Measurements from ENCODE around the gene SLC10A6. TPM values are rescaled to one million over a fixed set of nuclear protein-coding genes. Genes with fewer than 3 reads are reported as not detected.

SLC10A6 gene
- not detected in 2 replicates for total RNA-seq

DNA sequence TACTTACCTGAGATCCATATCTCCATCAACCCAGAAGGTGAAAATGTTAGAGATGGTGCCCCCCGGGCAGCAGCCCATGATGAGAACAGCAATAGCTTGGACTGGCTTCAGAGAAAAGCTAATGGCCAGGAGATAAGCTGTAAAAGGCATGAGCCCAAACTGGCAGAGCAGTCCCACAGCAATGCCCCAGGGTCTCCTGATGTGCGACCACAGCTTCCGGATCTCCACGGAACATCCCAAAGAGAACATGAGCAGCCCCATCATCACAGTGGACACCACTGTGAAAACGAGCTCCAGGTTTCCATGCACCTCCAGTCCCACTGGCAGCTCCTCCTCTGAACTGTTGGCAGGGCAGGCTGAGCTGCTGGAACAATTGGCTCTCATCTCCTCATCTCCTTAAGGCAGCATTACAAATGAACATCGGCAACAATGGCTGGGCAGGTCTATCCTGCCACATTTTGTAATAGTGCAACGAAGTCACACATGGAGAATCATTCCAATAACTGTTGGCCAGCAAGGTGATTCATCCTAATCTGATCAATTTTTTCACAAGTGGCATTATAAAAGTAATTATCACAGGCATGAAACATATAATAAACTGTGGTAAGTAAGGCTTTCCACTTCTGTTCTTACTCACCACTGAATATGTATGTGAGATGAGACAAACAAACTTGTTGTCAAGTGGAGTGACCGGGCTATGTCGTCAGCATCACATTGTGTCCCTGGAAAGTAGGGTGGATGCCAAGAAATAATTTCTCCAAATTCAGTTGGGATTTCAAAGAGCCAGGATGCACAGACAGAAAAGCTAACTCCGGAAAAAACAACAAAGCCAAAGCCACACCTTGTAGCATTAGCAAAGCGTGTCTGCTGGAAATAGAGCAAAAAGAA, at the start of gene SLC10A6:
SLC10A6 (minus strand) TSS at position 653 of the 888 bp plus-strand sequence; CDS start at position 384, 269 bp downstream.
- H3K4me1 Mint-ChIP-seq (ENCODE audit: low read depth) = no peaks in the 10 kb centered on the region
- no peaks in the 10 kb centered on the region for H3K9me3 Mint-ChIP-seq
- no peaks in the 10 kb centered on the region for H3K27me3 Mint-ChIP-seq (ENCODE audit: insufficient read depth)
- H3K36me3 Mint-ChIP-seq (ENCODE audit: low read depth) = no peaks in the 10 kb centered on the region
- intact Hi-C loops (cut with micrococcal nuclease) = no loop called here
- no peak within 1 kb of the TSS for H3K27ac Mint-ChIP-seq
- no peak within 1 kb of the TSS for H3K4me3 Mint-ChIP-seq
- DNase-seq (ENCODE audit: low spot score) = no peak

- intact Hi-C loops (cut with micrococcal nuclease) = loop anchor here (10.0 kb wide), 2 partner anchors 234 to 854 kb away; no protein-coding TSS in a partner anchor
- Mint-ChIP-seq H3K4me3 (no peak overlapping the region), H3K27ac (no peak overlapping the region), H3K9me3 (no peaks in the 10 kb centered on the region), H3K4me1 (ENCODE audit: low read depth) (no peaks in the 10 kb centered on the region), H3K27me3 (ENCODE audit: insufficient read depth) (peaks cover 12% of the 10 kb centered on the region), H3K36me3 (ENCODE audit: low read depth) (no peaks in the 10 kb centered on the region)
- DNase-seq (ENCODE audit: low spot score) = no peak
Observed at GRCh38 chr4:86898562-86898961, 49.4 kb upstream of the SLC10A6 start.

DNA sequence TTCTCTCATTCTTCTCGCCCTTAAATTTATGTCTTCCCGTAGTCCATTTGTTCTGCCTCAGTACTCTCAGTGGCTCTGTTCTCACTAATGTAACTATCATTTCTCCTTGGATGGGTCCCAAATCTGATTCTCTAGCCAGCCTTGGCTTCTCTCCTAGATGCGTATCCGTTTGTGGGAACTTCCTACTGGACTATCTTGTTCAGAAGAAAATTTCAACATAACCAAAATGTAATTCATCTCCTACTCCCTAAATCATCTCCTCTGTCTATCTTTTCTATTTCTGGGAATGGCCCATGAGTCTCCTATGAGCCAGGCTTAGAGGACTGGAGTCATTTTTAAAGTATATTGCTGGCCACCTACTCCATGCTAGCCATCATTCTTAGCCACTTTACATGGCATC, 47.4 kb upstream of the SLC10A6 start:
- DNase-seq (ENCODE audit: low spot score) = no peak
- Mint-ChIP-seq H3K27me3 (ENCODE audit: insufficient read depth) (peaks cover 19% of the 10 kb centered on the region), H3K9me3 (no peaks in the 10 kb centered on the region), H3K4me1 (ENCODE audit: low read depth) (no peaks in the 10 kb centered on the region), H3K27ac (no peak overlapping the region), H3K4me3 (no peak overlapping the region), H3K36me3 (ENCODE audit: low read depth) (no peaks in the 10 kb centered on the region)
- intact Hi-C loops (cut with micrococcal nuclease) = loop anchor here (10.0 kb wide), 2 partner anchors 232 to 852 kb away; no protein-coding TSS in a partner anchor

DNA sequence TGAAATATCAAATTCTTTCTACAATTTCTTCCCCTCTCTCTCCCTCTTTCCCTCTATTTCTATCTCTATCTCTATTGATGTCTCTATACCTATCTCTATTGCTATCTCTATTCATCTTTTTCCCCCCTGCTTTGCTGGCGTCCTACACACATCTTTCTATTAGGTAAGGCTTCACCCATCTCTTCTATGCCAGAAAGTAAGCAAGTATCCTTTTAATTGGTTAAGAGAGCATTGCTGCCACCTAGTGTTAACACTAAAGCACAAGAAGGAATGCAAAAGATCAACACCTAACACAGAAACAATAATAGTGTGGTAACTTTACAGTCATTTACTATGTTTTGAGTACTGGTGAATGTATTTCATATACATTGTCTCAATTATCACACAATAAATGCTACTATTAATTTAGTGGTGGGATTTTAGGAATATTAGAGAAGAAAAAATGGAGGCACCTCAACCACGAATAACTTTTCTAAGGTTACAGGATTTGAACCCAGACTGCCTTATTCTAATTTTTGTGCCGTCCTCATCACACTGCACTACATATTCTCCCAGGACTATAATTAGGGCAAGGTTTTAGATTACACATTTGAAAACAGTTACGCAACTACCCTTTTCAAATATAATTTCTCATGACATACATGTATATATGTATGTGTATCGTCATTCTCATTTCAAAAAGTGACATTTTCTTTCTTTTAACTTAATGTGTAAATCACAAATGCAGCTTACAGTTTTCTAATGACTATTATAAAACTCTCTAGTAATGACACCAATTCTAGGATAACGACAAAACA, 46.7 kb upstream of the SLC10A6 start:
- peak; percentile 4 for DNase-seq (ENCODE audit: low spot score)
- Mint-ChIP-seq H3K9me3 (no peaks in the 10 kb centered on the region), H3K4me3 (no peak overlapping the region), H3K27ac (no peak overlapping the region), H3K36me3 (ENCODE audit: low read depth) (no peaks in the 10 kb centered on the region), H3K4me1 (ENCODE audit: low read depth) (no peaks in the 10 kb centered on the region), H3K27me3 (ENCODE audit: insufficient read depth) (peaks cover 26% of the 10 kb centered on the region)
- intact Hi-C loops (cut with micrococcal nuclease) = loop anchor here (1.0 to 10.0 kb wide), 5 partner anchors 231 to 851 kb away; partner anchors contain the start of gene PTPN13

- Mint-ChIP-seq H3K4me3 (no peak overlapping the region), H3K36me3 (ENCODE audit: low read depth) (no peaks in the 10 kb centered on the region), H3K27ac (no peak overlapping the region), H3K27me3 (ENCODE audit: insufficient read depth) (peaks cover 35% of the 10 kb centered on the region), H3K9me3 (no peaks in the 10 kb centered on the region), H3K4me1 (ENCODE audit: low read depth) (no peaks in the 10 kb centered on the region)
- intact Hi-C loops (cut with micrococcal nuclease) = loop anchor here (2.0 to 10.0 kb wide), 3 partner anchors 230 to 850 kb away; partner anchors contain the start of gene PTPN13
- no peak for DNase-seq (ENCODE audit: low spot score)
Observed at GRCh38 chr4:86894455-86894854, 45.3 kb upstream of the SLC10A6 start.

DNA sequence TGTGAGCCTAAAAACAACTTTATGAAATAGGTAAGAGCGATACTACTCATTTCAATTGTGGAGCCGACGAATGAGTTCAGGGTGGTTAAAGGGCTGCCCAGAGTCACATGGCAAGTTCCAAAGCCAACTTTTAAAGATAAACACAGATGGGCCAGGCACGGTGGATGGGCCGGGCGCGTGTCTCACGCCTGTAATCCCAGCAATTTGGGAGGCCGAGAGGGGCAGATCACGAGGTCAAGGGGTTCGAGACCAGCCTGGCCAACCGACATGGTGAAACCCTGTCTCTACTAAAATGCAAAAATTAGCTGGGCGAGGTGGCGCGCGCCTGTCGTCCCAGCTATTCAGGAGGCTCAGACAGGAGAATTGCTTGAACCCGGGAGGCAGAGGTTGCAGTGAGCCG, 44.0 kb upstream of the SLC10A6 start:
- DNase-seq (ENCODE audit: low spot score) = no peak
- H3K4me3 Mint-ChIP-seq = peak overlapping the region; percentile 38

DNA sequence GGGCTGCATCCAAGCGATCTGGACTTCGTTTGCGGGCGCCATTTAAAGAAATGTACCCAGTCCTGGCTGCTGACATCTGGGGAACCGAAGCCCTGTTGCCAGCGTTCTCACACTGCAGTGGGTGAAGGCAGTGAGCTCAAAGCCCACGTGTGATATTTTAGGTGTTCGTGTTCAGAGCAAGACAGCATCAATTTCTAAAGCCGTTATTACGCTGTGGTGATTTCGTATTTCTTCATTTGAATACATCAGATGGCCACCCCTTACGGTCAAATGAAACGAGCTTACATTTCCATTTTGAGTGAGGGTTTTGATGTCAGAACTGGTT, 43.4 kb upstream of the SLC10A6 start:
- Mint-ChIP-seq H3K9me3 (no peaks in the 10 kb centered on the region), H3K36me3 (ENCODE audit: low read depth) (no peaks in the 10 kb centered on the region), H3K4me3 (peak overlapping the region; percentile 38), H3K27me3 (ENCODE audit: insufficient read depth) (peaks cover 29% of the 10 kb centered on the region), H3K27ac (no peak overlapping the region), H3K4me1 (ENCODE audit: low read depth) (no peaks in the 10 kb centered on the region)
- intact Hi-C loops (cut with micrococcal nuclease) = loop anchor here (10.0 kb wide), 2 partner anchors 228 to 848 kb away; no protein-coding TSS in a partner anchor
- DNase-seq (ENCODE audit: low spot score) = no peak

More for the DNA sequence above, 44.0 kb upstream of the SLC10A6 start:
- intact Hi-C loops (cut with micrococcal nuclease) = loop anchor here (10.0 kb wide), 2 partner anchors 228 to 848 kb away; no protein-coding TSS in a partner anchor
- Mint-ChIP-seq H3K27ac (no peak overlapping the region), H3K36me3 (ENCODE audit: low read depth) (no peaks in the 10 kb centered on the region), H3K4me1 (ENCODE audit: low read depth) (no peaks in the 10 kb centered on the region), H3K9me3 (no peaks in the 10 kb centered on the region), H3K27me3 (ENCODE audit: insufficient read depth) (peaks cover 29% of the 10 kb centered on the region)

- Mint-ChIP-seq H3K9me3 (no peaks in the 10 kb centered on the region), H3K4me3 (peak within 1 kb of the TSS; percentile 75), H3K4me1 (ENCODE audit: low read depth) (no peaks in the 10 kb centered on the region), H3K27me3 (ENCODE audit: insufficient read depth) (peaks cover 29% of the 10 kb centered on the region), H3K36me3 (ENCODE audit: low read depth) (no peaks in the 10 kb centered on the region), H3K27ac (no peak within 1 kb of the TSS)
- intact Hi-C loops (cut with micrococcal nuclease) = loop anchor here (10.0 kb wide), 2 partner anchors 227 to 847 kb away; no protein-coding TSS in a partner anchor
- peak; percentile 5 for DNase-seq (ENCODE audit: low spot score)
Observed at GRCh38 chr4:86891762-86892635, 42.8 kb upstream of the SLC10A6 start, which contains the start of gene C4orf36. TSS of gene C4orf36 (minus strand) at chr4:86892422. CDS start at chr4:86891520, 902 bp downstream.

GRCh38 chr4:86890790-86891189, 41.6 kb upstream of the SLC10A6 start:
- Mint-ChIP-seq H3K4me1 (ENCODE audit: low read depth) (no peaks in the 10 kb centered on the region), H3K36me3 (ENCODE audit: low read depth) (no peaks in the 10 kb centered on the region), H3K27ac (no peak overlapping the region), H3K27me3 (ENCODE audit: insufficient read depth) (peaks cover 29% of the 10 kb centered on the region), H3K9me3 (no peaks in the 10 kb centered on the region), H3K4me3 (peak overlapping the region; percentile 25)
- DNase-seq (ENCODE audit: low spot score) = no peak
- intact Hi-C loops (cut with micrococcal nuclease) = loop anchor here (10.0 kb wide), 2 partner anchors 226 to 846 kb away; no protein-coding TSS in a partner anchor

DNA sequence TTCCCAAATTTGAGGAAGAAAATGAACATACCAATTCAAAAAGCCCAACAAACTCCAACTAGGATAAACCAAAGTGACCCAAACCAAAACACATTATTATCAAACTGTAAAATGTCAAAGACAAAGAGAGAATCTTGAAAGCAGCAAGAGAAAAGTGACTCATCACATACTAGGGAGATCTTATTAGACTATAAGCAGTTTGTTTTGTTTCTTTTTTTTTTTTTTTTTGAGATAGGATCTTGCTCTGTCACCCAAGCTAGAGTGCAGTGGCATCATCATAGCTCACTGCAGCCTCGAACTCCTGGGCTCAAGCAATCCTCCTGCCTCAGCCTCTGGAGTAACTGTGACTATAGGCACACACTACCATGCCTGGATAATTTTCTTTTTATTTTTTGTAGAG, 30.5 kb upstream of the SLC10A6 start:
- no peak for DNase-seq (ENCODE audit: low spot score)
- intact Hi-C loops (cut with micrococcal nuclease) = no loop called here
- no peak overlapping the region for H3K4me3 Mint-ChIP-seq
- H3K9me3 Mint-ChIP-seq = peaks cover 13% of the 10 kb centered on the region
- H3K4me1 Mint-ChIP-seq (ENCODE audit: low read depth) = no peaks in the 10 kb centered on the region
- no peaks in the 10 kb centered on the region for H3K36me3 Mint-ChIP-seq (ENCODE audit: low read depth)
- H3K27me3 Mint-ChIP-seq (ENCODE audit: insufficient read depth) = peaks cover 1% of the 10 kb centered on the region
- H3K27ac Mint-ChIP-seq = no peak overlapping the region

DNA sequence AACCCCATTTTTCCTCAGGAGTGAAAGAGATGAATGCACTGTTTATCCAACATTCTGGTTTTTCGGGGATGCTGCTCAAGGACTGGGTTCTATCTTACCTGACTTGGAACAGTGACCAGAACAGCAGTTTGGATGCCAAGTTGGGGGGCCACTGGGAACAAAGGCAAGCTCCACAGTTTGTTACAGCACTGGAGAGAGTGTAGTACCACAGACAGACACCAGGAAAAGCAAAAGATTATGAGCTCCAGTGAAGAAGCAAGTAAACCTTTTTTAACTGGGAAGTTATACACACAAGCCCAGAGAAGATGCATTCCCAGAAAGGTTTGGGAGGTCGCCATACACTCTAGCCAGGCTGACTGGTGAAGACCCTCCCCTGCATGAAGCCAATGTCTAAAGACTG, 29.5 kb upstream of the SLC10A6 start:
- peaks cover 13% of the 10 kb centered on the region for H3K9me3 Mint-ChIP-seq
- H3K27me3 Mint-ChIP-seq (ENCODE audit: insufficient read depth) = no peaks in the 10 kb centered on the region
- H3K4me3 Mint-ChIP-seq = no peak overlapping the region
- no peak for DNase-seq (ENCODE audit: low spot score)
- H3K27ac Mint-ChIP-seq = no peak overlapping the region
- no peaks in the 10 kb centered on the region for H3K36me3 Mint-ChIP-seq (ENCODE audit: low read depth)
- intact Hi-C loops (cut with micrococcal nuclease) = no loop called here
- no peaks in the 10 kb centered on the region for H3K4me1 Mint-ChIP-seq (ENCODE audit: low read depth)
